ENCODE data around the gene WDR73. TPM values are rescaled to one million over a fixed set of nuclear protein-coding genes. Genes with fewer than 3 reads are reported as not detected.

The WDR73 gene
- total and polyA plus RNA-seq, 2 experiments from 2014 or later = 31.8 to 39.6 TPM

GRCh38 chr15:84609818-84610525 is 44.1 kb downstream of the WDR73 start:
- H3K9me3 ChIP-seq (ENCODE audit: low read depth) = no peaks in the 10 kb centered on the region
- H3K27me3 ChIP-seq = no peaks in the 10 kb centered on the region
- H3K36me3 ChIP-seq = peaks cover 5% of the 10 kb centered on the region
- peak overlapping the region; percentile 62 for H3K27ac ChIP-seq
- no peak overlapping the region for H3K4me3 ChIP-seq
- no peak for DNase-seq (ENCODE audit: low read depth in 1 of 2, low spot score in 1 of 2)
- TF ChIP-seq CTCF (IDR thresholded peaks at IDR 0.05; ENCODE audit: low read depth, low read length) = no peak
- H3K4me1 ChIP-seq (ENCODE audit: low read depth) = no peaks in the 10 kb centered on the region

DNA sequence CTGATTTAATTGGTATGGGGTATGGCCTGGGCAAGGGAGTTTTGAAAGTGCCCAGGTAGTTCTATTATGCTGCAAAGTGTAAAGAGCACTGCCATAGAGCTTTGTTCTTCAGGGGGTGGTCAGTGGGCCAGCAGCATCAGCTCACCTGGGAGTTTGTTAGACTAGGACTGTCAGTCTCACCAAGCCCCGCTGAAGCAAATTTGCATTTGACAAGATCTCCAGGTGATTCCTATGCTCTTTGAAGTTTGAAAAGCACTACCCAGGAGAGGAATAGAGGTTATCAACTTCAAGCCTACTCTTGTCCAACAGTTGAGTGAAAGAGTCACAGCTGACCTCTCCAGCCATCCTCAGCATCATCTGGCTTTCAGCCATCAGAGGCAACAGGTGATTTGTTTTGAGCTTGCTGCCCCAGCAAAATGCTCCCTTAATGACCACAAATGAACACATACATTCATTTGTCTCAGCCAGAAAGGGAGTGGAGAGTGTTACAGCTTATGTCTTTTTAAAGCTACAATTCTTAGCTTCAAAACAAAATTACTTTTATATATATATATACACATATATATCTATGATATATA is 45.3 kb downstream of the WDR73 start:
- peaks cover 9% of the 10 kb centered on the region for H3K36me3 ChIP-seq
- H3K4me1 ChIP-seq (ENCODE audit: low read depth) = no peaks in the 10 kb centered on the region
- H3K9me3 ChIP-seq (ENCODE audit: low read depth) = no peaks in the 10 kb centered on the region
- no peak for DNase-seq (ENCODE audit: low read depth in 1 of 2, low spot score in 1 of 2)
- no peak for TF ChIP-seq CTCF (IDR thresholded peaks at IDR 0.05; ENCODE audit: low read depth, low read length)
- no peak overlapping the region for H3K4me3 ChIP-seq
- peak overlapping the region; percentile 62 for H3K27ac ChIP-seq
- no peaks in the 10 kb centered on the region for H3K27me3 ChIP-seq

GRCh38 chr15:84606653-84607120 is 47.4 kb downstream of the WDR73 start:
- Histone ChIP-seq H3K4me1 (ENCODE audit: low read depth) (no peaks in the 10 kb centered on the region), H3K9me3 (ENCODE audit: low read depth) (no peaks in the 10 kb centered on the region), H3K36me3 (peaks cover 11% of the 10 kb centered on the region), H3K27ac (peak overlapping the region; percentile 51), H3K4me3 (no peak overlapping the region), H3K27me3 (no peaks in the 10 kb centered on the region)
- no peak for DNase-seq (ENCODE audit: low read depth in 1 of 2, low spot score in 1 of 2)
- TF ChIP-seq CTCF (IDR thresholded peaks at IDR 0.05; ENCODE audit: low read depth, low read length) = no peak

GRCh38 chr15:84605554-84605882 is 48.6 kb downstream of the WDR73 start:
- DNase-seq (ENCODE audit: low read depth in 1 of 2, low spot score in 1 of 2) = no peak
- H3K36me3 ChIP-seq = peaks cover 11% of the 10 kb centered on the region

GRCh38 chr15:84604826-84605553 is 49.1 kb downstream of the WDR73 start:
- Histone ChIP-seq H3K36me3 (peaks cover 11% of the 10 kb centered on the region), H3K9me3 (ENCODE audit: low read depth) (no peaks in the 10 kb centered on the region), H3K27me3 (no peaks in the 10 kb centered on the region), H3K4me1 (ENCODE audit: low read depth) (no peaks in the 10 kb centered on the region), H3K27ac (no peak overlapping the region), H3K4me3 (no peak overlapping the region)
- no peak for TF ChIP-seq CTCF (IDR thresholded peaks at IDR 0.05; ENCODE audit: low read depth, low read length)
- DNase-seq (ENCODE audit: low read depth in 1 of 2, low spot score in 1 of 2) = no peak

More at GRCh38 chr15:84605554-84605882, 48.6 kb downstream of the WDR73 start:
- no peak overlapping the region for H3K27ac ChIP-seq
- H3K9me3 ChIP-seq (ENCODE audit: low read depth) = no peaks in the 10 kb centered on the region
- H3K4me1 ChIP-seq (ENCODE audit: low read depth) = no peaks in the 10 kb centered on the region
- H3K27me3 ChIP-seq = no peaks in the 10 kb centered on the region
- TF ChIP-seq CTCF (IDR thresholded peaks at IDR 0.05; ENCODE audit: low read depth, low read length) = no peak
- H3K4me3 ChIP-seq = no peak overlapping the region
